NCI-H526 treated with DMSO at 0.1 percent for 48 hours (cell line): Measurements from ENCODE around the gene RXRG.

Source experiments
- DNase-seq: peaks from one replicate; lab custom pipeline; 2025; lab: John Stamatoyannopoulos, UW

RXRG gene

GRCh38 chr1:165408518-165408917, 36.4 kb downstream of the RXRG start:
- peak; percentile 61 for DNase-seq

GRCh38 chr1:165407398-165407797, 37.5 kb downstream of the RXRG start:
- no peak for DNase-seq

- peak; percentile 31 for DNase-seq
Measured at GRCh38 chr1:165403835-165404482, 41.0 kb downstream of the RXRG start.

GRCh38 chr1:165402517-165403111, 42.3 kb downstream of the RXRG start:
- DNase-seq = no peak

GRCh38 chr1:165397944-165398343, 47.0 kb downstream of the RXRG start:
- no peak for DNase-seq

- no peak for DNase-seq
Measured at GRCh38 chr1:165395901-165396300, 49.0 kb downstream of the RXRG start.

- DNase-seq = no peak
Measured at GRCh38 chr1:165395478-165395877, 49.4 kb downstream of the RXRG start.

- DNase-seq = peak; percentile 91
Measured at GRCh38 chr1:165392634-165393571, 52.0 kb downstream of the RXRG start.

- no peak for DNase-seq
Measured at GRCh38 chr1:165389609-165390008, 55.3 kb downstream of the RXRG start.

- DNase-seq = no peak
Measured at GRCh38 chr1:165387961-165388360, 57.0 kb downstream of the RXRG start.

- no peak for DNase-seq
Measured at GRCh38 chr1:165387505-165387904, 57.4 kb downstream of the RXRG start.

GRCh38 chr1:165383599-165384405, 61.1 kb downstream of the RXRG start:
- DNase-seq = no peak

- no peak for DNase-seq
Measured at GRCh38 chr1:165383067-165383466, 61.9 kb downstream of the RXRG start.

GRCh38 chr1:165381745-165382505, 63.0 kb downstream of the RXRG start:
- DNase-seq = no peak

GRCh38 chr1:165376811-165377311, 68.1 kb downstream of the RXRG start:
- no peak for DNase-seq

GRCh38 chr1:165376041-165376810, 68.7 kb downstream of the RXRG start:
- DNase-seq = no peak

GRCh38 chr1:165375623-165376022, 69.3 kb downstream of the RXRG start:
- no peak for DNase-seq

GRCh38 chr1:165371588-165372225, 73.2 kb downstream of the RXRG start:
- DNase-seq = no peak

- DNase-seq = peak; percentile 24
Measured at GRCh38 chr1:165369255-165369848, 75.6 kb downstream of the RXRG start.
